NK-92 treated with Interleukin-12 subunit alpha and Interleukin-12 subunit beta, amount 100 ng/mL, for 24 hours (cell line): ENCODE measurements around the gene HHEX.

Experiments
- DNase-seq: peaks from one replicate; lab custom pipeline; 2025; lab: John Stamatoyannopoulos, UW

The HHEX gene

DNA sequence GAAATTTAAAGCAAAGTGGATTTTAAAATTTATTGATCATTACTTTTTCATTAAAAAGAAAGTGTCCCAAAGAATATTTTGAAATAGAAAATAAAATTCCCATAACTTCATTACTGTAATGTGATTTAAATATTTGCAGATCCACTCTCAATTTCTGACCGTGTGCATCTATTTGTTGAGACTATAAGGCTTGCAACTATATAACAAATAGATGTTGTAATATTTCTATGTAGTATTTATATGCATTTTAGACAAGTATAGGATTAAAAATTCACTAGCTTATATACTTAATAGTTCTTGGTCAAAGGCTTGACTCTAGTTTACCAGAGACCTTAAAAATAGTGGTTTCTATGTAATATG, 3.8 kb downstream of the HHEX start:
- DNase-seq, result no peak

DNA sequence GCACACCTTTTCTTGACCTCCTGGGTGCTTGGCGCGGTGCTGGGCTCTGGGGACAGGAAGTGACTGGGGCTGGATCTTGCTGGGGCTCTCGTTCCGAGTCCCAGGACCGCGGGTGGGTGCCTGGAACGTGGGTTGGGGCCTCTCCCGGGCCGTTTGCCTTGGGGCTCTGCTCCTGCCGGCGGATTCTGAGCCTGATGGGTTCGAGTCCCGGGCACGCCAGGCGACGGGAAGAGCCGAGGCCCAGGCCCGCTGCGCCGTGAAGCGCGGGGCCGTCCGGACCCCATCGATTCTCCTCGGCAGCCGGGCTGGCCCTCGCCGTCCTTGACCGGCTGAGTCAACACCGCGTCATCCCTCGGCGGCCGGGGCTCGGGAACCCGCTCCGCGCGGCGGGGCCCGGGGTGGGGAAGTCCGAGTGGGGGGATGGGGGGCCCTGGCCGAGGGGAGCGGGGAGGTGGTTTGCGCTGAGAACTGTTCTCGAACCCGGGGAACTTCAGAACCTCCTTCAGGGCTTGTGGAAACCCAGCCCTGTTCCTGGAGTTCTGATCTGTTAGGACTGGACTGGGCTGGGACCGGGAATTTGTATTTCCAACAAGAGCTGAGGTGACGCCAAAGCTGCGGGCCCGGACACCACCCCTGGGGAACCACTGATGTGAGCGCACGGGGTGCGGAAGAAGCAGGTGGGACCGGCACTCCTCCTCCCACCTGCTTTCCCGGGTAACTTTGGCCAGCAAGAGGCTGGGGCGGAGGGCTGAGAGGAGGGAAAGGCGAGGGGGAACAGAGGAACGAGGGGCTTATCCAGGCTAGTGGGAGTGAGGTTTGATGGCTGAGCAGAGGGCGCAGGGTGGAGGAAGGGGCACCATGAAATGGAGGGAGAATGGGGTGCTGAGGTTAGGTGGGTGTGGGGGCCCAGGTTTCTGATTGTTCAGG, 6.2 kb downstream of the HHEX start:
- DNase-seq, result no peak

GRCh38 chr10:92696606-92697383, 7.0 kb downstream of the HHEX start:
- no peak for DNase-seq

GRCh38 chr10:92697663-92698511, 8.1 kb downstream of the HHEX start:
- no peak for DNase-seq

DNA sequence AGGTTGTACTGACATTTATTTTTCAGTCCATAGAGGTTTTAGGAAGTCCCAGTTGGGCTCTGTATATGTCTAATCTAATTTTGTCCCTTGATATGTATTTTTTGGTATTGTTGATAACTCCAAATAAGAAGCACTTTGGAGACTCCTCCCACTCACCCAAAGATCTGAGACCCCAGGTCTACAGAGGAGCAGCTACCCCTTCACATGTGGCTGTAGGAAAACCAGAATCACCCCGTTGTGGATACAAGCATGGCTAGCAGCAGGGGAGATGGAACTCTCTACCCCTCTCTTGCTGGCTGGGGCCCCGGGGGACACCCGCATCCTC, 9.4 kb downstream of the HHEX start:
- DNase-seq, result no peak

GRCh38 chr10:92699518-92700381, 10.0 kb downstream of the HHEX start:
- DNase-seq, result no peak

DNA sequence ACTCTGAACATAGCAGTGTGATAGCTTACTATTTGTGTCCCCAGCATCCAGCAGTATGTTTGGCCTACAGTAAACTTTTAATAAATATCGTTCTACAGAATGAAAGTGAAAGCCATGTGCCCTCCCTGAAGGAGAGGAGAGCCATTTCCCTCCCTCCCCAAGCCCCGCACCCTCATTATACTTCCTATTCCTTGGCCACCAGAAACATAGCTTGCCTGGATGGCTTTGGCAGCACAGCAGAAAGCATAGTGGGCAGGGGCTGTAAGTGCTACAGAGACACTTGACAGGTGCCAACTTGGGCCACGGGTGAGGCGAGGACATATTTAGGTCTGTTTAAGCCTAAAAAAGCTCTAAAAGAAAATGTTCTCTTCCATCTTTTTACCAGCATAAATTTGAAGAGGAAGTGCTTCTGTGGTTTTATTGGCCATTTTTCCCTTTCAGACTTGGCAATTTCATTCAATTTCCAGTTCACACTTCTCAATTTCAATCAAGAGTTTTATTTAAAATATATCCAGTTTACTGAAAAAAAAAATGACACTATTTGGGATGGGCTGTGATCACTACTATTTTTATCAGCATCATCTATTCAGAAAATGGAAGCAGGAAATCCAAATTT, 12.7 kb downstream of the HHEX start:
- no peak for DNase-seq

DNA sequence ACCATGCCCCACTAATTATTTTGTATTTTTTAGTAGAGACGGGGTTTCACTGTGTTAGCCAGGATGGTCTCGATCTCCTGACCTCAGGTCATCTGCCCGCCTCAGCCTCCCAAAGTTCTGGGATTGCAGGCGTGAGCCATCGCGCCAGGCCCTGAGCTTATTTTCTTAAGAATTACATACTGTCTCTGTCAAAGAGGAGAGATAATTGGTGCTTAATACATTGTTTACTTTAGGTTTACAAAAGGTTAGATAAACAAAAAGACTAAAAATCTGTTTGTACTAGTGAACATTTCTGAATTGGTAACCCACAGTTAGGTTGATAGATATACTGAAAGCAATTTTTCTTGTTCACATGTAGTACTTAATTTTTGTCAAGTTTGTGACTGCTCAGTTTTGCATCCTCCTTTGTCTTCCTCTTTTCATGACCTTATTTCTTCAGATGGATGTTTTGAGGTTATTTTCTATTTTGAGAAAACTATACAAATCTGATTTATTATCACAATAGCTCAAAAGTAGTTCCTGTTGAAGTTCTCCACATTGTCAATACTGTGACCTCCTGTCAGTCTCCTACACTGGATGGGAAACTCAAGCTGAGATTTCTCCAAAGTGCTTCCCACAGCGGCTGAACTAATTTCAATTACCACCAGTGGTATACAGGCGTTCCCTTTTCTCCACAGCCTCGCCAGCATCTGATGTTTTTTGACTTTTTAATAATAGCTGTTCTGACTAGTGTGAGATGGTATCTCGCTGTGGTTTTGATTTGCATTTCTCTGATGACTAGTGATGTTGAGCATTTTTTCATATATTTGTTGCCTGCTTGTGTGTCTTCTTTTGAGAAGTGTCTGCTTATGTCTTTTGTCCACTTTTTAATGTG, 22.5 kb downstream of the HHEX start:
- DNase-seq, result no peak

DNA sequence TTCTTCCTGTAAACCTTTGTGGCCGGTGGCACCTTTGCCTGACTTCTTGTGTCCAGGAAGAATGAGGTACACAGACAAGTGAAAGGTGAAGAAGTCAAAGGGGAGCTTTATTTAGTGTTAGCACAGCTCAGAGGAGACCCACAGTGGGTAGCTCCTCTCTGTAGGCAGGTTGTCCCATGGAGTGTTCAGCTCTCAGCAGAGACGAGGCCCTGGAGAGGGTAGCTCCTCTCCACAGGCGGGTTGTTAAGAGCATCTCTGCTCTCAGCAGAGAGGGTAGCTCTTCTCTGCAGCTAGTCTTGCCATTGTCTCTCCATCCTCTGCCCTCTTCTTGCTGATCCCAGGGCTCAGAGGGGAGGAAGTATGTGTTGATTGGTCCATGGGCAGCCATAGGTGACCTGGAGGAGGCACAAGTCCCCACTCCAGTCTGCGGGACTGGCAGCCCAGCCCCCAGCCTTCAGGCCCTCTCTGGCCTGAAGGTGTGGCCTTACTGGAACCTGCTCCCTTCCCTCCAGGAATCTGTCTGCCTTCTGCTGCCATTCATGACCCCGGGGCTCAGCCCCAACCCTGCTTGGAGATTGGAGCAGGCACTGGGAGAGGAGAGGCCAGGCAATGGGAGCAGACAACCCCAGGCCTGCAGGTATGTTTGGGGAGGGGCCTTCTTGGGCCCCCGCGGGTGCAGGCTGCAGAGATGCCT, 24.5 kb downstream of the HHEX start:
- no peak for DNase-seq

DNA sequence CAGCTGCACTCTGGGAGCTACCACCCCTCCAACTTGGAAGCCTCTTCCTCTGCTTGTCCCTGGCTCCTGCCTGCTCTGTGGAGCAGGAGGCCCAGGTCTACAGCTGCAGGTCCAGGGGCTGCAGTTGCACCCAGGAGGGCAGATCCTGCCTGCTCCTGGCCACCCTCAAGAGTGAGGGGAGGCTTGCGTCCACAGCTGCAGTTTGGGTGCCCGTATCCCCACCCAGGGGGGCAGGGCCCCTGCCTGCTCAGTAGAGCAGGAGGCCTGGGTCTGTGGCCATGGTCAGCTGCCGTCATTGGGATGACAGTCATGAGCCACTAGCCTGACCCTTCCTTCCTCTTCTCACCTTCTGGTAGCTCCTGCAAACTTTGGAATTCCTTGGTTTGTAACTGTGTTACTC, 25.1 kb downstream of the HHEX start:
- no peak for DNase-seq

DNA sequence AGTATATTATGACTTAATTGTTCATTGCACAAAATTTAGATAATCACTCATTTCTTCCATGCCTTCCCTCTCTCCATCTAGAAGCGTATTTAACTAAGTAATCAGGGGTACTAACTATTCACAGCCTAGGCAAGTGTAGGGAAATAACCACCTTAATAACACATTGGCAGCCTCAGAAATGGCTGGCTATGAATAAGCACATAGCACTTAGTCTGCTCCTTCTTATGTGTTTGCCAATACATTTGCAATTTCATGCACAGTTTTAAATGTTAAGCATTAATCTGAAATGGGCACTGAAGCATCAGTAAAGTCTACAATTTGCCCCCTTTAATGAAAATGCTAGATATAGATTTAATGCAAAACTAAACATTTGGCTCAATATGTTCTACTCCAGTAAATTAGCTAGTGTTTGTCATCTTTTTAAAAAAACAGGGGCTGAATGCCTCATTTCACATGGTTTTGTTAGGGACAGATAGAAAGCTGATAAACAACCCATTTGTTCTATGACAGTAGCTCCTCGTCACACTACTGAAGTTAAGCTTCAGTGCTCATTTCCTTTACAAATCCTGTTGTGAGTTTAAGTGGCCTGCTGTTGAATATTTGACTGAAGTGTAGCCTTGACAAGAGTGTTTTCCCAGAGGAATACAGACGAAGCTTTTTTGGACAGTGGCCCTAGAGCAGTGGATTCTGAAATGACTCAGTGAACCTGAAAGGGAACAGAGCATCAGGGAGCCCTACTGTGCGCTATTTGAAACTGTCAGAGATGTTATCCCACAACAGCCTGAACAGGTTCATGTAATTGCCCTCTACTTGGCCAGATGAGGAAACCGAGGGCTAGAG, 30.5 kb downstream of the HHEX start:
- no peak for DNase-seq

DNA sequence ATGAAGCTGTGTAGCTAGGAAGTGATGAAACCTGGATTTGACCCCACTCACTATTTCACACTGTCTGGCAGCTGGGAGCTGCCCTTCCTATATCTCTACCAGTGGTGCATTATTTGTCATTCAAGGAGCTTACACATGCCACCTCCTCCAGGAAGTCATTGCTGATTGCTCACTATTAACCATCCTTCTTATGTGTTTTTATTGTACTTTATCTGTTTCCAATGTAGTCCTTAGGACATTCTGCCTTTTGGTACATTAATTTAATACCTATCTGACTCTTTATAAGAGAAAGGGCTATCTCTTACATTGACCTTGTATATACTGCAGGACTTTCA, 31.0 kb downstream of the HHEX start:
- no peak for DNase-seq

GRCh38 chr10:92722349-92722748, 32.6 kb downstream of the HHEX start:
- no peak for DNase-seq

GRCh38 chr10:92727141-92727540, 37.4 kb downstream of the HHEX start:
- DNase-seq, result no peak

GRCh38 chr10:92727550-92727949, 37.8 kb downstream of the HHEX start:
- no peak for DNase-seq

- DNase-seq, result no peak
These were observed 40.1 kb downstream of the HHEX start for GRCh38 chr10:92729886-92730285.

DNA sequence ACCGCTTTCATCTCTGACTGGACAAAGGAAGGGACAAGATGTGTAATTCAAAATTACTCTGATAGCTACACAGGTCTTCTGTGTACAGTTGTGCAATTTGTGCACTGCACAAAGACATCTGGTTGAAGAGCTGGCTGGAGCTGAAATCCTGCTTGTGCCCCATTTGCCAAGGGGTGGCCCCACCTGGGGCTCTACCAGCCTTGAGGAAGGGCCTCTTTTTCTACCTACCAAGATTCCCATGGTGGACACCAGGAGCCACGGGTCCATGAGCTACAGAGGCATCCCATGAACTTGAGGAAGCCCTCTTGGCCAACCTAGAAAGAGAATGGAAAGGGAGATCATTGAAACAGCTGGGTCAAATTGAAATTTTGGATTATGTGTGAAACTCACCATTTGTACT, 43.2 kb downstream of the HHEX start:
- DNase-seq, result no peak

GRCh38 chr10:92734301-92734700, 44.5 kb downstream of the HHEX start:
- DNase-seq, result no peak

DNA sequence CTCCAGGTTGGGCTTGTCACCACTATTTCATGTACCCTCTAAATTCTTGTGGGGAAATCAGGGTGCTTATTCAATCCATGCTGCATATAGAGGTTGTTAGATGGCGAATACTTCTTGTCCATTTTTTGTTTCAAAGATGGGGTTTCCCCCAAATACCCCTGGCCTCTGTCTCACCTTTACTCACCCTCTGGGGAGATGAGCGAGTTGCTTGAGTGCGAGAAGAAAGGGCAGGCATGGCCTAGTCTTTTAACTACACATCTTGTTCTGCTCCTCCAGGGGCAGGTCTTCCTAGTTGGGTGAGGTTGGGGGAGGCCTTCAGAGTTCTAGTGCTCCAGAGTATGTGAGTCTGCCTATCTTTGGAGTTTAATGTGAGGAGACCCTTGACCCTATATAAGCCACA, 46.2 kb downstream of the HHEX start:
- DNase-seq, result no peak
